HUES48 (cell line): ENCODE results near the gene KIAA0930.

ENCODE experiments used
- H3K27ac ChIP-seq: one replicate; pipeline ENCODE4 v1.7.0; 2013; ENCODE audit warnings: low read depth, low read length, inconsistent platforms
- H3K27me3 ChIP-seq: 2 replicates; pipeline ENCODE4 v1.6.1; 2013; ENCODE audit warnings: mild to moderate bottlenecking, low read length; ENCODE audit not compliant: control insufficient read depth, insufficient read depth
- H3K36me3 ChIP-seq: 2 replicates; pipeline ENCODE4 v1.6.1; 2013; ENCODE audit warnings: low read length; ENCODE audit not compliant: control insufficient read depth, insufficient read depth
- H3K4me1 ChIP-seq: 2 replicates; pipeline ENCODE4 v1.6.1; 2013; ENCODE audit warnings: mild to moderate bottlenecking, low read length; ENCODE audit not compliant: control insufficient read depth, insufficient read depth
- H3K4me3 ChIP-seq: 2 replicates; pipeline ENCODE4 v1.5.1; 2013; ENCODE audit warnings: mild to moderate bottlenecking, low read depth, low read length
- H3K9ac ChIP-seq: 2 replicates; pipeline ENCODE4 v1.6.1; 2013; ENCODE audit warnings: mild to moderate bottlenecking, low read depth, low read length, moderate library complexity
- H3K9me3 ChIP-seq: 2 replicates; pipeline ENCODE4 v1.6.1; 2013; ENCODE audit warnings: low read length; ENCODE audit not compliant: control insufficient read depth, insufficient read depth

Gene KIAA0930

DNA sequence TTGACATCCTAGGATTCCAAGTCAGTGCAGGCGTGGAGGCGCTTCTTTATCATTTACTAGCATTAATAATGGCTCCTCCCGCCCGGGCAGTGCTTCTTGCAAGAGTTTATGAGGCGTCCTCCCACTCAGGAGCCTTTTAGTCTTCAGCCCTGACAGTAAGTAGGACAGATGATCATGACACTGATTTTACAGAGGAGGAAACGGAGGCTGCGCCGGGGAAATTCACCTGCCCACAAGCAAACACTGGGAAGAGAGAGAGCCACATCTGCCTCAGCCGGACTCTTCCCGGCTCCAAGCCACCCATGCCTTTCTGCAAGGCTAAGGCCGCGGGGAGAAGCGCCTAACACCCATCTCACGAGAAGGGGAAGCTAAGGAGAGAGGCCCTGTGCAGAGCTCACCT lies 35.9 kb downstream of the KIAA0930 start:
- no peaks in the 10 kb centered on the region for H3K9me3 ChIP-seq
- no peak overlapping the region for H3K9ac ChIP-seq
- no peaks in the 10 kb centered on the region for H3K27me3 ChIP-seq
- H3K4me1 ChIP-seq = 0 out of 2 replicates have a peak, but pooled peaks cover 9% of the 10 kb centered on the region
- no peak overlapping the region for H3K4me3 ChIP-seq
- H3K27ac ChIP-seq = no peak overlapping the region
- H3K36me3 ChIP-seq = peaks cover 19% of the 10 kb centered on the region; the same call in 1 of the 2 replicates

DNA sequence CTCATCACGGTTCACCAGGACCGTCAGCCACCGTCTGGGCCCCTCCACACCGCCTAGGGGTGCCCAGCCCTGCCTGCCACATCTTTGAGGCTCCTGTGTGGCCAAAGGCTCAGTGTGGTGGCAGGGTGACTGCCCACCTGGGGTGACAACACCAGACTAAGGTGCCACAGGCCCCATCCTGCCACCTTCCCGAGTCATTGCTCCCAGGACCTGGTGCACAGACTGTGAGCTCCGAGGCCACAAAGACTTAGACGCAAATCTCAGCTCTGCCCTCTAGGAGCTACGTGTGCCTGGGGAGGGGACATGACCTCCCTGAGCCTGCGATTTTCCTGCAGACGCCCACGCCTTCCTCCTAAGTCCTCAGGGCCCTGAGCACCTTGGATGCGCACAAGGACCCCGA lies 36.5 kb downstream of the KIAA0930 start:
- peaks cover 25% of the 10 kb centered on the region for H3K36me3 ChIP-seq
- H3K9ac ChIP-seq = no peak overlapping the region
- H3K27me3 ChIP-seq = no peaks in the 10 kb centered on the region
- H3K4me3 ChIP-seq = no peak overlapping the region
- no peak overlapping the region for H3K27ac ChIP-seq
- no peaks in the 10 kb centered on the region for H3K9me3 ChIP-seq
- 0 out of 2 replicates have a peak, but pooled peaks cover 9% of the 10 kb centered on the region for H3K4me1 ChIP-seq

DNA sequence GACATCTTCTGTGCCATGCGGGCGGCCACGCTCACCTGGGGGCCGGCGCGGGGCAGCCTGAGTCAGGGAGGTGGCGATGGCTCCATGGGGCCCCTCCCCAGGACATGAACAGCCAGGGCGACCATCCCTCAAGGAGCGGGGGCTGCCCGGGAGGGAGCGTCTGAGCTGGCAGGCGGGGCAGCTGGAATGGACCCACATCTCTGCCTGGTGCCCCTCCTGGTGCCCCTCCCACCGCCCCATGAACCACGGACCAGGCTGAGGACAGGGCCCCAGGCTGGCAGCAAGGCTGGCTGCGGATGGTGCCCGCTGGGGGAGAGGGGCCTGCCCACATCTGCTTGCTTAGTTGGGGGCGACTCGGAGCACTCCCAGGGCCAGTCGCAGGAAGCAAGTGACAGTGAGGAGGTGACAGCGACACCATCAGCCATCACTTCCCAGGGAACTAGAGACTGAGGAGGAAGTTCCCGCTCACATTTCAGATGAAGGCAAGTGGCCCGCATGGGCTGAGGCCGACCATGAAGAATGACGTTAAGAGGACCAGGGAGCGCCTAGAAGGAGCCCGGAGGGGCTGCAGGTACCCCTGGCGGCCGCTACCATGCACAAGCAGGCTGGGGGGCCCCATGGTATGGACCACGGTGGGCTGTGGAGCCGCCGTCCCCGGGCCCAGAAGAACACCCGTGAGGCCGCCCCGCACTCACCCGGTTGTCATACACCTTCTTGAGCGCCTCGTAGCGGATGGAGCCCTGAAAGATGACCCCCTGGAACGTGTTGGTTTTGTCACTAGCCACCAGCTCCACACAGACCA lies 37.3 kb downstream of the KIAA0930 start:
- Histone ChIP-seq H3K4me3 (no peak overlapping the region), H3K9me3 (no peaks in the 10 kb centered on the region), H3K27ac (no peak overlapping the region), H3K9ac (no peak overlapping the region), H3K4me1 (peaks cover 9% of the 10 kb centered on the region; the same call in 1 of the 2 replicates), H3K36me3 (peaks cover 29% of the 10 kb centered on the region), H3K27me3 (no peaks in the 10 kb centered on the region)

DNA sequence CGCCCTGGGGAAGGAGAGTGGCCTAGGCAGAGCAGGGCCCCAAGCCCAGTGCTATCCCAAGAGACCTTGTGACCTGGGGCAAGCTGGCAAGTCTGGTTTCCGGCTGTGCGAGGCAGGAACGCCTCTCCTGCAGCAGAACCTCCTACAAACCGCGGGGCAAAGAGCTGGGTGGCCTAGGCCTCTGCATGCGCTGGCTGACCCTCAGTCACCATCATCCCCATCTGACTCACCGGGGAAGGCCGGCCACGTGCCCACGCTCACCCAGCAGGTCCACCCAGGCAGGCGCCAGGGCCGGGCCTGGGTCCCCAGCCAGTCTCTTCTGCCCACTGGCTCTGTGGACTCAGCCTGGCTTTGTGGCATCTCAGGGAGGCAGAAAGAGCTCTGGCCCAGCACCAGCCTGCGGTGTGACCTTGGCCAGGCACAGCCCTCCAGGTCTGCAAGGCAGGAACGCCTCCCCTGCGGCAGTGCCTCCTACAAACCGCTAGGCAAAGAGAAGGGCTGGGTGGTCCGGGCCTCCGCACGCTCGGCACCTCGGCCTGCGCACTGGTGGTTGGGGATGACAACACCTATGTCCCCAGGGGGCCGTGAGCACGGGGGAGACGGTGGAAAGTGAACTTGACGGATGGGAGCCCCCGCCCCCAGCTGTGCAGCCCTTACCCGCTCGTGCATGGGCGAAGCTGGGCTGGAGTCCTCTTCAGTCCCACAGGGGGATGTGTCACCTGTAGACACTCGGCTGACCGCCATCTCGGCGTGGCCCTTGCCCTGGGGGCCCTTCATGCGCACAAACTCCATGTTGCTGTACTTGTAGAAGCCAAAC lies 38.2 kb downstream of the KIAA0930 start:
- Histone ChIP-seq H3K4me3 (no peak overlapping the region), H3K27ac (no peak overlapping the region), H3K9me3 (no peaks in the 10 kb centered on the region), H3K27me3 (no peaks in the 10 kb centered on the region), H3K36me3 (peaks cover 29% of the 10 kb centered on the region), H3K4me1 (peaks cover 9% of the 10 kb centered on the region; the same call in 1 of the 2 replicates), H3K9ac (no peak overlapping the region)

DNA sequence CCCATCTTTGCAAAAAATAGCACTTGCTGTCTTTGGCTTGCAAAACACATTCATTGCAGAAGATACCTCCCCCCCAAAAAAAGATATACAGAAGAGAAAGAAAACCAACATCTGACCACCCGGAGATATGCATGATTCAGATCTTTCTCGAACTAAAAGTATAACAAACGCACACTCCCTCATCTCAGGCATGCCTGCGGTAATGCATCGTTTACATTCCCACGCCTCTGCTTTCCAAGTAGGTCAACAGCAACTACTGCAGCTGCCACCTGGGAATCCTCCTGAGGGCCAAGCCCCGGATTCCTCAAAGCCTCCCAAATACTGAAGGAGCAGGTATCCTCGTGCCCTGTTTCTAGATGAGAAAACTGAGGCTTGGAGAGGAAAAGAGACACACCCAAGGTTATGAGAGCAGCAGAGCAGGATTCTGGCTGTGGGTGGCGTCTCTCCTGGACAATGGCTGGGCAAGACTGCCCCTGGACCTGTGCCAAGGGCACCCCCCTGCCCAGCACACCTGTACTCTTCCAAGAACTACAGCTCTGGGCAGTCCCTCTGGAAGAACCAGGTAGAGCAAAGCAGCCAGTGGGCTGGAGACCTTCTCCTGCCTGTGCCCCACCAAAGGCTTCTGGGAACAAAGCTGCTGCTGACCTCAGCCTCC lies 38.9 kb downstream of the KIAA0930 start:
- Histone ChIP-seq H3K27ac (peak overlapping the region; percentile 59), H3K36me3 (peaks cover 29% of the 10 kb centered on the region), H3K4me3 (no peak overlapping the region), H3K9me3 (no peaks in the 10 kb centered on the region), H3K4me1 (peaks cover 9% of the 10 kb centered on the region; the same call in 1 of the 2 replicates), H3K27me3 (no peaks in the 10 kb centered on the region), H3K9ac (no peak overlapping the region)

DNA sequence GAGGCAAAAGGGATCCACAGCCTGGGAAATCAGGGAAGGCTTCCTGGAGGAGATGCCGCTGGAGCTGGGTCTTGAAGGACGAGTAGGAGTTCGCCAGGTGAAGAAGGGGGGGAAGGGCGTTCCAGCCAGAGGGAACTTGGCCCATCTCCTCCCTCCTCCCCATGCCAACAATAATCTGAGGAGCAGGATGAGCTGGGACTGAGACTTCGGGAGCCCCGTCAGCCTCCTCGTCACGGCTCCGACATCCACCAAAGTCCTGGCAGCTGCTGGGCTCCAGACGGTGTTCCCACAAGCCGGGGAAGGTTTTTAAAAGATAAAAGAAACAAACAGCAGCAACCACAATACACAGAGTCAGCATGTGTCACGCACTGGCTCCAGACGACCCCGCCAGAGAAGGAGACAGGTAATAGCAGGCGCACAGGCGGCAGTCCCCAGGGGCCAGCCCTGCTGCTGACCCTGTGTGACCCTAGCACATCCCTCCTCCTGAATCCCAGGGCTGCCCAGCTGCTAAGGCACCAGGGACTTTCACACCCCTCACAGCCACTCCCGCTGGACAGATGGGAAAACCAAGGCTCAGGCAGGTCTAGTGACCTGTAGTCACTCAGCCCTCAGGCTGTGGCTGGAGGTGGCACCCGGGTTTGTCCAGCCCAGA lies 39.7 kb downstream of the KIAA0930 start:
- H3K9me3 ChIP-seq = no peaks in the 10 kb centered on the region
- H3K4me3 ChIP-seq = no peak overlapping the region
- no peaks in the 10 kb centered on the region for H3K27me3 ChIP-seq
- H3K27ac ChIP-seq = peak overlapping the region; percentile 59
- no peak overlapping the region for H3K9ac ChIP-seq
- H3K4me1 ChIP-seq = peaks cover 9% of the 10 kb centered on the region; the same call in 1 of the 2 replicates
- H3K36me3 ChIP-seq = peaks cover 34% of the 10 kb centered on the region

DNA sequence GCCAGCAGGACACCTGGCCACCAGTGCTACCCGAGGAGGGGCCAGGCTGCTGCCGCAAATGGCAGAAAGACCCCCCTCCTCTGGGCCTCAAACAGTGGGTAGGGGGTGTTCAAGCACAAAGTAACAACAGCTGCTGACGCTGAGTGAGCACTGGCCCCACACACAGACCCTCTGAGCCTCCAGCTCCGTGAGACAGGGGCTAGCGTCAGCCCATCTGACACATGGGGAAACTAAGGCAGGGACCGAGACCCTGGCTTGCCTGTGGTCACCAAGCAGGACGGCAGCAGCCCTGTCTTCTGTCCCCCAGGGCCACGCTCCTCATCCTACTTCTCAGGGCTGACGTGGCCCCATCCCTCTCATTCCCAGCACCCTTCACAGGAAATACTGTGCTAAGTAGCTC lies 40.5 kb downstream of the KIAA0930 start:
- peaks cover 9% of the 10 kb centered on the region; the same call in 1 of the 2 replicates for H3K4me1 ChIP-seq
- H3K36me3 ChIP-seq = peaks cover 32% of the 10 kb centered on the region
- H3K9me3 ChIP-seq = no peaks in the 10 kb centered on the region
- no peaks in the 10 kb centered on the region for H3K27me3 ChIP-seq
- H3K4me3 ChIP-seq = no peak overlapping the region
- H3K27ac ChIP-seq = peak overlapping the region; percentile 59
- H3K9ac ChIP-seq = no peak overlapping the region

DNA sequence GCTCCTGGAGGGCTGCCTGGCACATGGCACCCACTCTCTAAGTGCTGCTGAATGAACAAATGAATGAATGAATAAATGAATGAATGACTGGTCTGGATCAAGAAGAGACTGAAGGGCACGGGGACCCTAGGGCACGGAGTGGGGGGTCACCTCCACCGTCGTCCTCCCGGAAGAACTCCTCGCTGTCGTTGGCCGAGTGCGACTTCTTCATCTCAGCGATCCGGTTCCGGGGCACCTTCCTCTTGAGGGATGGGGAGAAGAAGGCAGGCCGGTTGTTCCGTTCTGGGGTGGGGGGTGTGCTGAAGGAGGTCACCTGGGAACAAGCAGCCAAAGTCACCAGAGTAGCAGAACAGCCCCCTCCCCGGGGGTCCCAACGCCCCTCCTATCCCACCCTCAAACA lies 41.0 kb downstream of the KIAA0930 start:
- Histone ChIP-seq H3K36me3 (peaks cover 29% of the 10 kb centered on the region), H3K27ac (no peak overlapping the region)

DNA sequence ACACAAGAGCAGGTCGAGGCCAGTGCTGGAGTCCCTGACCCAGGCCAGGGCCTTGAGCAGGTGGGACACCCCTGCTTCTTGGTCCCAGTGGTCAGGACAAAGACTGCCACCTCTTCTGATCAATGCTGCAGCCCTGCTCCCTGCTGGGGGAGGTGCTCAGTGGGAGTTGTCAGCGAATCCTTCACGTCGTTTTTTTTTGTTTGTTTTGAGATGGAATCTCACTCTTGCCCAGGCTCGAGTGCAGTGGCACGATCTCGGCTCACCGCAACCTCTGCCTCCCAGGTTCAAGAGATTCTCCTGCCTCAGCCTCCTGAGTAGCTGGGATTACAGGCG lies 42.3 kb downstream of the KIAA0930 start:
- Histone ChIP-seq H3K9ac (no peak overlapping the region), H3K9me3 (no peaks in the 10 kb centered on the region), H3K27me3 (no peaks in the 10 kb centered on the region), H3K4me3 (no peak overlapping the region), H3K4me1 (peaks cover 10% of the 10 kb centered on the region; the same call in 1 of the 2 replicates), H3K27ac (no peak overlapping the region), H3K36me3 (peaks cover 25% of the 10 kb centered on the region)

More for the DNA sequence above, 41.0 kb downstream of the KIAA0930 start:
- Histone ChIP-seq H3K9me3 (no peaks in the 10 kb centered on the region), H3K27me3 (no peaks in the 10 kb centered on the region), H3K9ac (no peak overlapping the region), H3K4me3 (no peak overlapping the region), H3K4me1 (peaks cover 9% of the 10 kb centered on the region; the same call in 1 of the 2 replicates)

DNA sequence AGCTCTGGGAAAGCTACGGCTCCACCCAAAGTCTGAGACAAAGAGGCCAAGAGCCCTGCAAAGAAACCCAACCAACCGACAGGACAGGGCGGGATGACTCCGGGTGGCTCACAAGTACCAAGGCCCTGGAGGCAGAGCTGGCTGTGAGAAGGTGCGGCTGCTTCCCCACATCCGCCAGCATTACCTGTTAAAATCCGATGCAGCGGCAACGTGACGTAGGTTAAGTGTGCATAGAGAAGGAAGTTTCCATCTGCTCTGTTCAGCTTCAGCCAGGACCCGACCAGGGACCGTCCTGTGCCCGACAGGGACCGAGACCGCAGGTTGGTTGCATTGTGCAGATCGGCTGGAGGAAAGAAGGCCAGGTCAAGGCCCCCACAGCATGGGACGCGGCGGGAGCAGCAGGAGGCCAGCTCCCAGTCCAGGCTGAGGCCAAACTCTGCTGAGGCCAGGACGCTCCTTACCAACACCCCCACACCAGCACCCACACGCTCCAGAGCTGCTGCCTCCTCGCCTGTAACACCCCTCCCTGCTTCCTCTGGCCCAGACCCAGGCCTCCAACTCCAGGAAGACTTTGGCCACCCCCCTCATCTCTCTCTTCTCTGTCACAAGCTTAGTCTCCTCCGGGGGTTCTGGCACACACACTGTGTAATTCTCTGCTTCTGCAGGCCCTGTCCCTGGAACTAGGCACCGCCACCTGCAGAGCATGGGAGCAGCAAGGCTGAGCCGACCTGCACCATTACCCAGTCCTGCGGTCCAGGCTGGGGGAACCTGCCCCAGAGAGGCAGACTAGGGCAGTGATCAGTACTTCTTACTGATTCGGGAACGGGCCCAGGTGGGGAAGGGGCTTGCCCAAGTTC lies 42.9 kb downstream of the KIAA0930 start:
- Histone ChIP-seq H3K36me3 (peaks cover 22% of the 10 kb centered on the region), H3K27ac (no peak overlapping the region), H3K9ac (no peak overlapping the region), H3K27me3 (no peaks in the 10 kb centered on the region), H3K9me3 (no peaks in the 10 kb centered on the region), H3K4me1 (peaks cover 16% of the 10 kb centered on the region), H3K4me3 (no peak overlapping the region)
